IMR-90 (cell line): Measurements from ENCODE around the gene HADHA.

Experiments used
- FOS ChIP-seq: fragments of 150-350 bp; IDR thresholded peaks from 2 replicates; pipeline ENCODE4 v1.6.1; 2016; ENCODE audit warnings: low read depth, low read length
- POLR2A ChIP-seq: IDR thresholded peaks from 2 replicates; pipeline ENCODE4 v1.6.1; 2012; ENCODE audit warnings: mild to moderate bottlenecking, low read depth, low read length
- TF ChIP-seq, protein P1 (sequence below): conservative IDR thresholded peaks from 2 replicates; pipeline ENCODE4 v1.5.1; 2012; ENCODE audit warnings: mild to moderate bottlenecking, low read depth, low read length, improper control_type of control experiment

GRCh38 chr2:26189751-26190150, 54.7 kb downstream of the HADHA start:
- TF ChIP-seq POLR2A: no peak
- TF ChIP-seq, protein P1, sequence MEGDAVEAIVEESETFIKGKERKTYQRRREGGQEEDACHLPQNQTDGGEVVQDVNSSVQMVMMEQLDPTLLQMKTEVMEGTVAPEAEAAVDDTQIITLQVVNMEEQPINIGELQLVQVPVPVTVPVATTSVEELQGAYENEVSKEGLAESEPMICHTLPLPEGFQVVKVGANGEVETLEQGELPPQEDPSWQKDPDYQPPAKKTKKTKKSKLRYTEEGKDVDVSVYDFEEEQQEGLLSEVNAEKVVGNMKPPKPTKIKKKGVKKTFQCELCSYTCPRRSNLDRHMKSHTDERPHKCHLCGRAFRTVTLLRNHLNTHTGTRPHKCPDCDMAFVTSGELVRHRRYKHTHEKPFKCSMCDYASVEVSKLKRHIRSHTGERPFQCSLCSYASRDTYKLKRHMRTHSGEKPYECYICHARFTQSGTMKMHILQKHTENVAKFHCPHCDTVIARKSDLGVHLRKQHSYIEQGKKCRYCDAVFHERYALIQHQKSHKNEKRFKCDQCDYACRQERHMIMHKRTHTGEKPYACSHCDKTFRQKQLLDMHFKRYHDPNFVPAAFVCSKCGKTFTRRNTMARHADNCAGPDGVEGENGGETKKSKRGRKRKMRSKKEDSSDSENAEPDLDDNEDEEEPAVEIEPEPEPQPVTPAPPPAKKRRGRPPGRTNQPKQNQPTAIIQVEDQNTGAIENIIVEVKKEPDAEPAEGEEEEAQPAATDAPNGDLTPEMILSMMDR: no peak
- no peak for TF ChIP-seq FOS
